Daoy (cell line): ENCODE results near the gene ARHGEF40. TPM values are rescaled to one million over a fixed set of nuclear protein-coding genes. Genes with fewer than 3 reads are reported as not detected.

Experiments
- DNase-seq: peaks from one replicate; pipeline ENCODE4 v3.0.0-alpha.2; 2015; ENCODE audit warnings: low read depth
- total RNA-seq: library from RNA; depleted of rRNA; stranded (reverse); fragments of >200 nt; shearing (Covaris generic); gene quantifications from 2 replicates; pipeline ENCODE4 v1.2.3, GENCODE V29; 2014

Gene ARHGEF40
- total RNA-seq, 1 experiment from 2014 or later: 59.9 TPM

- no peak for DNase-seq
Observed at GRCh38 chr14:21081521-21082142, 11.5 kb downstream of the ARHGEF40 start.

- no peak for DNase-seq
Observed at GRCh38 chr14:21083565-21084325, 13.6 kb downstream of the ARHGEF40 start.

GRCh38 chr14:21084396-21084795, 14.3 kb downstream of the ARHGEF40 start:
- DNase-seq: no peak

- DNase-seq: peak; percentile 75
Observed at GRCh38 chr14:21084998-21085853, 15.1 kb downstream of the ARHGEF40 start.

GRCh38 chr14:21086908-21087293, 16.8 kb downstream of the ARHGEF40 start:
- no peak for DNase-seq

GRCh38 chr14:21087294-21088091, 17.4 kb downstream of the ARHGEF40 start:
- peak; percentile 96 for DNase-seq

GRCh38 chr14:21088687-21089086, 18.6 kb downstream of the ARHGEF40 start:
- no peak for DNase-seq

GRCh38 chr14:21089271-21089670, 19.2 kb downstream of the ARHGEF40 start:
- DNase-seq: no peak

- no peak for DNase-seq
Observed at GRCh38 chr14:21089877-21090193, 19.7 kb downstream of the ARHGEF40 start.

- DNase-seq: no peak
Observed at GRCh38 chr14:21090194-21090939, 20.3 kb downstream of the ARHGEF40 start.

- no peak for DNase-seq
Observed at GRCh38 chr14:21090940-21091663, 21.0 kb downstream of the ARHGEF40 start.

GRCh38 chr14:21091821-21092272, 21.7 kb downstream of the ARHGEF40 start:
- DNase-seq: no peak

- peak; percentile 89 for DNase-seq
Observed at GRCh38 chr14:21092273-21093011, 22.3 kb downstream of the ARHGEF40 start.

- no peak for DNase-seq
Observed at GRCh38 chr14:21093018-21093417, 22.9 kb downstream of the ARHGEF40 start.

GRCh38 chr14:21093769-21094681, 23.9 kb downstream of the ARHGEF40 start:
- DNase-seq: no peak

- peak; percentile 50 for DNase-seq
Observed at GRCh38 chr14:21095430-21096205, 25.5 kb downstream of the ARHGEF40 start.

- DNase-seq: no peak
Observed at GRCh38 chr14:21096438-21096837, 26.3 kb downstream of the ARHGEF40 start.
